Measurements from ENCODE around the gene DACH1.

The DACH1 gene

GRCh38 chr13:71619096-71619495 lies 247.9 kb downstream of the DACH1 start:
- no peak for DNase-seq

- no peak for DNase-seq
Measured at GRCh38 chr13:71618159-71618558, 248.8 kb downstream of the DACH1 start.

GRCh38 chr13:71617265-71617664 lies 249.7 kb downstream of the DACH1 start:
- DNase-seq = no peak

- DNase-seq = no peak
Measured at GRCh38 chr13:71613066-71613745, 253.8 kb downstream of the DACH1 start.

GRCh38 chr13:71611292-71611691 lies 255.7 kb downstream of the DACH1 start:
- no peak for DNase-seq

- DNase-seq = no peak
Measured at GRCh38 chr13:71610876-71611275, 256.1 kb downstream of the DACH1 start.

GRCh38 chr13:71609271-71609670 lies 257.7 kb downstream of the DACH1 start:
- no peak for DNase-seq

- DNase-seq = no peak
Measured at GRCh38 chr13:71607575-71607974, 259.4 kb downstream of the DACH1 start.

- no peak for DNase-seq
Measured at GRCh38 chr13:71606818-71607217, 260.2 kb downstream of the DACH1 start.

- no peak for DNase-seq
Measured at GRCh38 chr13:71605744-71606143, 261.3 kb downstream of the DACH1 start.

- no peak for DNase-seq
Measured at GRCh38 chr13:71603255-71603654, 263.7 kb downstream of the DACH1 start.

GRCh38 chr13:71602344-71602743 lies 264.7 kb downstream of the DACH1 start:
- DNase-seq = no peak

- no peak for DNase-seq
Measured at GRCh38 chr13:71597150-71597549, 269.9 kb downstream of the DACH1 start.

GRCh38 chr13:71596116-71596515 lies 270.9 kb downstream of the DACH1 start:
- no peak for DNase-seq

GRCh38 chr13:71593566-71593965 lies 273.4 kb downstream of the DACH1 start:
- DNase-seq = no peak

- no peak for DNase-seq
Measured at GRCh38 chr13:71591374-71591773, 275.6 kb downstream of the DACH1 start.

GRCh38 chr13:71590654-71591148 lies 276.3 kb downstream of the DACH1 start:
- DNase-seq = no peak

- no peak for DNase-seq
Measured at GRCh38 chr13:71589032-71589431, 278.0 kb downstream of the DACH1 start.

GRCh38 chr13:71587817-71588216 lies 279.2 kb downstream of the DACH1 start:
- no peak for DNase-seq

- no peak for DNase-seq
Measured at GRCh38 chr13:71587193-71587592, 279.8 kb downstream of the DACH1 start.

GRCh38 chr13:71583581-71583980 lies 283.4 kb downstream of the DACH1 start:
- DNase-seq = no peak

GRCh38 chr13:71580614-71581013 lies 286.4 kb downstream of the DACH1 start:
- no peak for DNase-seq

- no peak for DNase-seq
Measured at GRCh38 chr13:71578048-71578447, 289.0 kb downstream of the DACH1 start.

- no peak for DNase-seq
Measured at GRCh38 chr13:71577127-71577526, 289.9 kb downstream of the DACH1 start.

- DNase-seq = no peak
Measured at GRCh38 chr13:71576571-71576970, 290.4 kb downstream of the DACH1 start.

Data from activated effector memory CD4-positive, alpha-beta T cell treated with Interleukin-2 at 50 U/mL for 16 hours (primary cell).